SHP77 treated with DMSO at 0.1 percent for 48 hours (cell line): Measurements from ENCODE around the gene PYROXD2.
"Not testable (repeated sequence)": the region's sequence is repeated elsewhere in the genome, so short reads cannot be mapped to it uniquely, and the experiment has no call there.

ENCODE experiments used
- DNase-seq: peaks from one replicate; lab custom pipeline; 2025; lab: John Stamatoyannopoulos, UW

PYROXD2 gene

GRCh38 chr10:98390406-98390805, 24.6 kb downstream of the PYROXD2 start:
- no peak for DNase-seq

GRCh38 chr10:98389398-98389797, 25.6 kb downstream of the PYROXD2 start:
- DNase-seq, result no peak

GRCh38 chr10:98388101-98388655, 26.8 kb downstream of the PYROXD2 start:
- DNase-seq, result no peak

GRCh38 chr10:98384531-98385133, 30.4 kb downstream of the PYROXD2 start:
- no peak for DNase-seq

GRCh38 chr10:98383869-98384268, 31.1 kb downstream of the PYROXD2 start:
- no peak for DNase-seq

- DNase-seq, result not testable (repeated sequence)
Measured at GRCh38 chr10:98383134-98383667, 31.8 kb downstream of the PYROXD2 start.

GRCh38 chr10:98382691-98383101, 32.3 kb downstream of the PYROXD2 start:
- no peak for DNase-seq

- DNase-seq, result no peak
Measured at GRCh38 chr10:98380493-98381339, 34.3 kb downstream of the PYROXD2 start.

- DNase-seq, result no peak
Measured at GRCh38 chr10:98378722-98379121, 36.3 kb downstream of the PYROXD2 start.

- DNase-seq, result no peak
Measured at GRCh38 chr10:98377536-98377935, 37.4 kb downstream of the PYROXD2 start.

GRCh38 chr10:98377001-98377400, 38.0 kb downstream of the PYROXD2 start:
- DNase-seq, result no peak

- no peak for DNase-seq
Measured at GRCh38 chr10:98376485-98376884, 38.5 kb downstream of the PYROXD2 start.

GRCh38 chr10:98374217-98374985, 40.6 kb downstream of the PYROXD2 start:
- DNase-seq, result no peak

- no peak for DNase-seq
Measured at GRCh38 chr10:98373260-98374040, 41.5 kb downstream of the PYROXD2 start.

GRCh38 chr10:98370831-98371820, 43.9 kb downstream of the PYROXD2 start:
- peak; percentile 52 for DNase-seq

GRCh38 chr10:98369801-98370200, 45.2 kb downstream of the PYROXD2 start:
- DNase-seq, result no peak

- no peak for DNase-seq
Measured at GRCh38 chr10:98368644-98369043, 46.3 kb downstream of the PYROXD2 start.

GRCh38 chr10:98367604-98368451, 47.2 kb downstream of the PYROXD2 start:
- no peak for DNase-seq

- no peak for DNase-seq
Measured at GRCh38 chr10:98366062-98366530, 48.9 kb downstream of the PYROXD2 start.
